ENCODE data around the gene CREB5.

CREB5 gene

GRCh38 chr7:28484606-28484935 is 72.3 kb downstream of the CREB5 start:
- H3K79me2 ChIP-seq (ENCODE audit: insufficient read depth, low read depth), result no peaks in the 10 kb centered on the region
- H3K4me1 ChIP-seq (ENCODE audit: low read depth, poor library complexity, severe bottlenecking), result no peaks in the 10 kb centered on the region
- H4K20me1 ChIP-seq (ENCODE audit: insufficient read depth), result no peaks in the 10 kb centered on the region
- no peak overlapping the region for H3K4me3 ChIP-seq (IDR thresholded peaks at IDR 0.05; ENCODE audit: insufficient read depth, low read depth, low read length)
- H3K36me3 ChIP-seq (ENCODE audit: insufficient read depth), result no peaks in the 10 kb centered on the region
- H3K9ac ChIP-seq, result no peak overlapping the region
- H3K4me2 ChIP-seq, result no peak overlapping the region
- TF ChIP-seq CTCF (conservative IDR thresholded peaks at IDR 0.05; ENCODE audit: low read depth, low read length), result no peak
- H2AFZ ChIP-seq (ENCODE audit: low read depth), result no peak overlapping the region
- H3K27me3 ChIP-seq (ENCODE audit: insufficient read depth, low read depth), result no peaks in the 10 kb centered on the region
- no peak overlapping the region for H3K27ac ChIP-seq

- no peak overlapping the region for H2AFZ ChIP-seq (ENCODE audit: low read depth)
- H3K36me3 ChIP-seq (ENCODE audit: insufficient read depth), result no peaks in the 10 kb centered on the region
- no peaks in the 10 kb centered on the region for H3K79me2 ChIP-seq (ENCODE audit: insufficient read depth, low read depth)
- no peak overlapping the region for H3K4me2 ChIP-seq
- no peaks in the 10 kb centered on the region for H4K20me1 ChIP-seq (ENCODE audit: insufficient read depth)
- H3K4me3 ChIP-seq (IDR thresholded peaks at IDR 0.05; ENCODE audit: insufficient read depth, low read depth, low read length), result no peak overlapping the region
- no peak overlapping the region for H3K27ac ChIP-seq
- TF ChIP-seq CTCF (conservative IDR thresholded peaks at IDR 0.05; ENCODE audit: low read depth, low read length), result no peak
- no peaks in the 10 kb centered on the region for H3K27me3 ChIP-seq (ENCODE audit: insufficient read depth, low read depth)
- H3K4me1 ChIP-seq (ENCODE audit: low read depth, poor library complexity, severe bottlenecking), result no peaks in the 10 kb centered on the region
- no peak overlapping the region for H3K9ac ChIP-seq
Observed at GRCh38 chr7:28487487-28487886, 75.2 kb downstream of the CREB5 start.

GRCh38 chr7:28488061-28488791 is 75.9 kb downstream of the CREB5 start:
- Histone ChIP-seq H3K27me3 (ENCODE audit: insufficient read depth, low read depth) (no peaks in the 10 kb centered on the region), H3K9ac (no peak overlapping the region), H3K79me2 (ENCODE audit: insufficient read depth, low read depth) (no peaks in the 10 kb centered on the region), H3K4me3 (IDR thresholded peaks at IDR 0.05; ENCODE audit: insufficient read depth, low read depth, low read length) (no peak overlapping the region), H3K36me3 (ENCODE audit: insufficient read depth) (no peaks in the 10 kb centered on the region), H4K20me1 (ENCODE audit: insufficient read depth) (no peaks in the 10 kb centered on the region), H3K27ac (no peak overlapping the region), H2AFZ (ENCODE audit: low read depth) (no peak overlapping the region), H3K4me2 (no peak overlapping the region), H3K4me1 (ENCODE audit: low read depth, poor library complexity, severe bottlenecking) (no peaks in the 10 kb centered on the region)
- no peak for TF ChIP-seq CTCF (conservative IDR thresholded peaks at IDR 0.05; ENCODE audit: low read depth, low read length)

- no peaks in the 10 kb centered on the region for H3K36me3 ChIP-seq (ENCODE audit: insufficient read depth)
- H3K9ac ChIP-seq, result no peak overlapping the region
- no peaks in the 10 kb centered on the region for H3K79me2 ChIP-seq (ENCODE audit: insufficient read depth, low read depth)
- H2AFZ ChIP-seq (ENCODE audit: low read depth), result no peak overlapping the region
- no peak overlapping the region for H3K4me3 ChIP-seq (IDR thresholded peaks at IDR 0.05; ENCODE audit: insufficient read depth, low read depth, low read length)
- TF ChIP-seq CTCF (conservative IDR thresholded peaks at IDR 0.05; ENCODE audit: low read depth, low read length), result no peak
- H3K4me1 ChIP-seq (ENCODE audit: low read depth, poor library complexity, severe bottlenecking), result no peaks in the 10 kb centered on the region
- H3K27me3 ChIP-seq (ENCODE audit: insufficient read depth, low read depth), result no peaks in the 10 kb centered on the region
- H3K4me2 ChIP-seq, result no peak overlapping the region
- no peak overlapping the region for H3K27ac ChIP-seq
- no peaks in the 10 kb centered on the region for H4K20me1 ChIP-seq (ENCODE audit: insufficient read depth)
Observed at GRCh38 chr7:28490831-28491230, 78.5 kb downstream of the CREB5 start.
